Measurements from ENCODE around the gene GRM3. TPM values are rescaled to one million over a fixed set of nuclear protein-coding genes. Genes with fewer than 3 reads are reported as not detected.

The GRM3 gene
- total and polyA plus RNA-seq, 2 donors (not counting 3 experiments of a cell fraction or from before 2014, with no cell fraction given), result not detected

GRCh38 chr7:86768394-86768793 is 124.7 kb downstream of the GRM3 start:
- Histone ChIP-seq H3K27me3 (ENCODE audit: control insufficient read depth in 2 of 2, insufficient read depth in 2 of 2, low read length in 2 of 2) (no peaks in the 10 kb centered on the region), H3K4me1 (ENCODE audit: control insufficient read depth, extremely low read depth, insufficient read depth, low read length) (no peaks in the 10 kb centered on the region), H3K9ac (replicated peaks; ENCODE audit: extremely low read depth, insufficient read depth, low read length) (no peak overlapping the region), H3K9me1 (replicated peaks; ENCODE audit: control insufficient read depth, extremely low read depth, insufficient read depth, low read length) (no peaks in the 10 kb centered on the region), H2AFZ (ENCODE audit: low read depth, low read length) (no peak overlapping the region), H3K9me3 (replicated peaks; ENCODE audit: control insufficient read depth, insufficient read depth, low read length) (no peaks in the 10 kb centered on the region), H3K4me2 (ENCODE audit: insufficient read depth, low read length) (no peak overlapping the region), H3K36me3 (ENCODE audit: control insufficient read depth in 2 of 2, extremely low read depth in 1 of 2, insufficient read depth in 2 of 2, low read length in 2 of 2) (no peaks in the 10 kb centered on the region), H3K79me2 (ENCODE audit: control insufficient read depth, insufficient read depth, low read length) (no peaks in the 10 kb centered on the region), H3K4me3 (replicated peaks in 1 of 3; ENCODE audit: insufficient read depth in 1 of 3, low read depth in 1 of 3, low read length in 3 of 3) (no peak overlapping the region), H3K27ac (ENCODE audit: insufficient read depth, low read depth, low read length) (no peak overlapping the region), H4K20me1 (replicated peaks; ENCODE audit: control insufficient read depth, extremely low read depth, insufficient read depth, low read length) (no peaks in the 10 kb centered on the region)
- DNase-seq (ENCODE audit: low read depth, low spot score) (no peak), FAIRE-seq (no peak)
- intact Hi-C loops (cut with micrococcal nuclease), result no loop called here
- dilution Hi-C loops (cut with MboI; ENCODE audit: extremely low pct_ligation_motif_present, low sequenced_read_pairs), result no loop called here
- TF ChIP-seq, protein P1, sequence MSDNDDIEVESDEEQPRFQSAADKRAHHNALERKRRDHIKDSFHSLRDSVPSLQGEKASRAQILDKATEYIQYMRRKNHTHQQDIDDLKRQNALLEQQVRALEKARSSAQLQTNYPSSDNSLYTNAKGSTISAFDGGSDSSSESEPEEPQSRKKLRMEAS (IDR thresholded peaks at IDR 0.05; ENCODE audit: insufficient read depth, insufficient read length), result no peak
- TF ChIP-seq, protein P2, sequence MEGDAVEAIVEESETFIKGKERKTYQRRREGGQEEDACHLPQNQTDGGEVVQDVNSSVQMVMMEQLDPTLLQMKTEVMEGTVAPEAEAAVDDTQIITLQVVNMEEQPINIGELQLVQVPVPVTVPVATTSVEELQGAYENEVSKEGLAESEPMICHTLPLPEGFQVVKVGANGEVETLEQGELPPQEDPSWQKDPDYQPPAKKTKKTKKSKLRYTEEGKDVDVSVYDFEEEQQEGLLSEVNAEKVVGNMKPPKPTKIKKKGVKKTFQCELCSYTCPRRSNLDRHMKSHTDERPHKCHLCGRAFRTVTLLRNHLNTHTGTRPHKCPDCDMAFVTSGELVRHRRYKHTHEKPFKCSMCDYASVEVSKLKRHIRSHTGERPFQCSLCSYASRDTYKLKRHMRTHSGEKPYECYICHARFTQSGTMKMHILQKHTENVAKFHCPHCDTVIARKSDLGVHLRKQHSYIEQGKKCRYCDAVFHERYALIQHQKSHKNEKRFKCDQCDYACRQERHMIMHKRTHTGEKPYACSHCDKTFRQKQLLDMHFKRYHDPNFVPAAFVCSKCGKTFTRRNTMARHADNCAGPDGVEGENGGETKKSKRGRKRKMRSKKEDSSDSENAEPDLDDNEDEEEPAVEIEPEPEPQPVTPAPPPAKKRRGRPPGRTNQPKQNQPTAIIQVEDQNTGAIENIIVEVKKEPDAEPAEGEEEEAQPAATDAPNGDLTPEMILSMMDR (IDR thresholded peaks at IDR 0.05; ENCODE audit: extremely low read depth in 1 of 2, insufficient read depth in 1 of 2, low read depth in 1 of 2, low read length in 2 of 2), result no peak
- no peak for TF ChIP-seq FOS (IDR thresholded peaks at IDR 0.05; ENCODE audit: borderline replicate concordance, insufficient read depth, low read length)
- TF ChIP-seq GATA2 (IDR thresholded peaks at IDR 0.05; ENCODE audit: insufficient read depth, insufficient read length, low read depth, low read length), result no peak
- no peak for TF ChIP-seq POLR2AphosphoS5 (IDR thresholded peaks at IDR 0.05; ENCODE audit: insufficient read depth, low read depth, low read length)
- no peak for TF ChIP-seq JUN (IDR thresholded peaks at IDR 0.05; ENCODE audit: borderline replicate concordance, insufficient read depth, insufficient read length, low read depth)
- TF ChIP-seq MYC (IDR thresholded peaks at IDR 0.05; ENCODE audit: low read depth, low read length), result no peak
- no peak for TF ChIP-seq EZH2 (IDR thresholded peaks at IDR 0.05; ENCODE audit: borderline replicate concordance, low read depth, low read length, severe bottlenecking)
- no peak for TF ChIP-seq POLR2A (IDR thresholded peaks at IDR 0.05; ENCODE audit: low read depth, low read length)
- CTCF ChIA-PET, result no interaction called here
- POLR2A ChIA-PET, result no interaction called here
- BruUV-seq (replicated peaks), result no TSS peak
